Glutamatergic neuron (in vitro differentiated cells): ENCODE measurements around the gene SMAD6. TPM values are rescaled to one million over a fixed set of nuclear protein-coding genes. Genes with fewer than 3 reads are reported as not detected.

ENCODE experiments used
- DNase-seq: peaks from one replicate; pipeline ENCODE4 v3.0.0; 2022
- H3K27ac Mint-ChIP-seq: one replicate; pipeline ENCODE4 v1.8.0; 2020; ENCODE audit warnings: mild to moderate bottlenecking, mixed read lengths, inconsistent platforms; ENCODE audit not compliant: unreplicated experiment
- H3K27me3 Mint-ChIP-seq: one replicate; pipeline ENCODE4 v1.8.0; 2020; ENCODE audit warnings: mild to moderate bottlenecking, moderate library complexity, mixed read lengths, inconsistent platforms; ENCODE audit not compliant: unreplicated experiment
- H3K36me3 Mint-ChIP-seq: one replicate; pipeline ENCODE4 v1.8.0; 2020; ENCODE audit warnings: mild to moderate bottlenecking, mixed read lengths, inconsistent platforms; ENCODE audit not compliant: unreplicated experiment
- H3K4me1 Mint-ChIP-seq: one replicate; pipeline ENCODE4 v1.8.0; 2020; ENCODE audit warnings: mild to moderate bottlenecking, low read depth, mixed read lengths, inconsistent platforms; ENCODE audit not compliant: unreplicated experiment
- H3K4me3 Mint-ChIP-seq: one replicate; pipeline ENCODE4 v1.8.0; 2020; ENCODE audit warnings: mild to moderate bottlenecking, mixed read lengths, inconsistent platforms; ENCODE audit not compliant: unreplicated experiment
- H3K9me3 Mint-ChIP-seq: one replicate; pipeline ENCODE4 v1.8.0; 2020; ENCODE audit warnings: mild to moderate bottlenecking, moderate library complexity, mixed read lengths, inconsistent platforms; ENCODE audit not compliant: unreplicated experiment
- total RNA-seq: library from RNA; stranded (reverse); fragmentation: NEBNext Ultra II Directional; extraction: Animal tissue kit (Norgen Biotek cat#: 25700); gene quantifications from one replicate; pipeline ENCODE4 v1.2.1, GENCODE V29; 2021; ENCODE audit not compliant: unreplicated experiment
- TF ChIP-seq, protein P1 (sequence below): fragments of 200-600 bp; sonication (generic); IDR thresholded peaks from one replicate; pipeline ENCODE4 v1.5.0; 2021; ENCODE audit not compliant: partially characterized antibody, unreplicated experiment

SMAD6 gene
- total RNA-seq, 1 donor from 2014 or later, result 0.83 TPM

DNA sequence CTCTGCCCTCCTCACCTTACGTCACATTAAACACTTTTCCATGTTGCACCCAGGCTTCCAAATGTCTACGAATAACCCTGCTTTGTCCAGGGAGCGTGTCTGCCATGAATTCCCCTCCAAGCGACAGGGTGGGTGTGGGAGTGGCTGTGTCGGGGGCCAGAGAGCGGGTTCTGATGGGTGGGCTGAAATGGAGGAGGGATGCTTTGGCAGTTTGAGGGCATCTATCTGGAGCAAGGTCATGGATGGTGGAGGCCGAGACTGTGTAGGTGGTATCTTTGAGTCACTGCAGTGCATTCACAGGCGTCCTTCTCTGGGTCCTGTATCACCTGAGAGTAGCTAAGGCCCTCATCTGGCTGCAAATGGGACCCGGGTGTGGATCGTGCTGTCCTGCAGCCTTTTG is 36.6 kb downstream of the SMAD6 start:
- TF ChIP-seq, protein P1, sequence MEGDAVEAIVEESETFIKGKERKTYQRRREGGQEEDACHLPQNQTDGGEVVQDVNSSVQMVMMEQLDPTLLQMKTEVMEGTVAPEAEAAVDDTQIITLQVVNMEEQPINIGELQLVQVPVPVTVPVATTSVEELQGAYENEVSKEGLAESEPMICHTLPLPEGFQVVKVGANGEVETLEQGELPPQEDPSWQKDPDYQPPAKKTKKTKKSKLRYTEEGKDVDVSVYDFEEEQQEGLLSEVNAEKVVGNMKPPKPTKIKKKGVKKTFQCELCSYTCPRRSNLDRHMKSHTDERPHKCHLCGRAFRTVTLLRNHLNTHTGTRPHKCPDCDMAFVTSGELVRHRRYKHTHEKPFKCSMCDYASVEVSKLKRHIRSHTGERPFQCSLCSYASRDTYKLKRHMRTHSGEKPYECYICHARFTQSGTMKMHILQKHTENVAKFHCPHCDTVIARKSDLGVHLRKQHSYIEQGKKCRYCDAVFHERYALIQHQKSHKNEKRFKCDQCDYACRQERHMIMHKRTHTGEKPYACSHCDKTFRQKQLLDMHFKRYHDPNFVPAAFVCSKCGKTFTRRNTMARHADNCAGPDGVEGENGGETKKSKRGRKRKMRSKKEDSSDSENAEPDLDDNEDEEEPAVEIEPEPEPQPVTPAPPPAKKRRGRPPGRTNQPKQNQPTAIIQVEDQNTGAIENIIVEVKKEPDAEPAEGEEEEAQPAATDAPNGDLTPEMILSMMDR, result no peak
- no peak overlapping the region for H3K4me3 Mint-ChIP-seq
- DNase-seq, result no peak
- H3K36me3 Mint-ChIP-seq, result no peaks in the 10 kb centered on the region
- H3K4me1 Mint-ChIP-seq, result no peaks in the 10 kb centered on the region
- peaks cover 3% of the 10 kb centered on the region for H3K27me3 Mint-ChIP-seq
- peaks cover 1% of the 10 kb centered on the region for H3K9me3 Mint-ChIP-seq
- no peak overlapping the region for H3K27ac Mint-ChIP-seq

DNA sequence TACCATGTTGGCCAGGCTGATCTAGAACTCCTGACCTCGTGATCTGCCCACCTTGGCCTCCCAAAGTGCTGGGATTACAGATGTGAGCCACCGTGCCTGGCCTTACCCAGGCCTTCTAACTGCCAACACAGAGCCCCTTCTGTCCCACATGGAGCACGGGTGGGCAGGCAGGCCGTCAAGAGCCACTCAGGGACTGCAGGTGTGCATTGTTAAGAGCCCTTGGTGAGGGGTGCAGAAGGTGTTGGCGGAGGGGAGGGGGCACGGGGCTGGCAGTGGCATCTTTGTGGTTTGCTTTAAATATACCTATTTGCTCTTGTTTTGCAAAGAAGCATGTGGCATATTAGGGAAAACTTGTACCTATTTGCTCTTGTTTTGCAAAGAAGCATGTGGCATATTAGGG is 37.3 kb downstream of the SMAD6 start:
- Mint-ChIP-seq H3K36me3 (no peaks in the 10 kb centered on the region), H3K9me3 (no peaks in the 10 kb centered on the region), H3K27me3 (no peaks in the 10 kb centered on the region), H3K27ac (no peak overlapping the region), H3K4me1 (no peaks in the 10 kb centered on the region), H3K4me3 (no peak overlapping the region)
- TF ChIP-seq, protein P1, result no peak
- no peak for DNase-seq

DNA sequence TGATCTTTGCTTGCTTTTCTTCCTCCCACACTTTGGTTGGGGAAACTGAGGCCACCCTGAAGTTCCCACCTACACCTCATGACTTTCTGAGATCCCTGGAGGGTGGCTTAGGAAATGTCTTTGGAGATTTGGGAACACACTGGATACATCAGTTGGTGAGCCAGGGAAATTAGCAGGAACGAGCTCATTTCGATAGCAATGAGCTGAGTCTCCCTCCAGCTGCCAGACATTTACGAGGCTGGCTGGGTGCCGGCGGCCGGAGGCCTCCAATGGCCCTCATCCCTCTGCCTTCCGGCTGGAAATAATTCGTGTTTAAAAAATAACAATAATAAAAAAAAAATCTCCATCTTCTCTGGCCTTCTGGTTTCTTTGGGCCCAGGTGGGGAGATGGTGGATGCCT is 38.8 kb downstream of the SMAD6 start:
- no peaks in the 10 kb centered on the region for H3K36me3 Mint-ChIP-seq
- H3K4me1 Mint-ChIP-seq, result no peaks in the 10 kb centered on the region
- DNase-seq, result no peak
- no peaks in the 10 kb centered on the region for H3K27me3 Mint-ChIP-seq
- H3K27ac Mint-ChIP-seq, result no peak overlapping the region
- TF ChIP-seq, protein P1, result no peak
- H3K9me3 Mint-ChIP-seq, result no peaks in the 10 kb centered on the region
- no peak overlapping the region for H3K4me3 Mint-ChIP-seq

DNA sequence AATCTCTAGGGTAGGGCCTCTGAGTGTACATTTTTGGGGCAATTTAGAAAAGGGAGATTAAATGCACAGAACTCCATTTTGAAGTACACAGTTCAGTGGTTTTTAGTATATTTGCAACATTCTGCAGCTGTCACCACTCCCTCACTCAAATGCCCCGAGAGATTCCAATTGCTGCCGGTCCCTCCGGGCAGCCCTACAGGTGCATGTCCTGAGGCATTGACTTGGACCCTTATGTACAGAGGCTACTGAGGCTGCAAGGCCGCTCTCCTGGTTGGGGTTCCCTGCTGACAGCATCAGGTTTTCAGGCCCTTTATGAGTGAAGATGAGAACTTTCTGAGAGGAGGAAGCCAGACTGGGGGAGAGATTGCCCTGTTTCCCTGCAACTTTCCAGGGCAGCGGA is 39.6 kb downstream of the SMAD6 start:
- Mint-ChIP-seq H3K27ac (no peak overlapping the region), H3K36me3 (no peaks in the 10 kb centered on the region), H3K27me3 (no peaks in the 10 kb centered on the region), H3K9me3 (no peaks in the 10 kb centered on the region), H3K4me3 (no peak overlapping the region), H3K4me1 (no peaks in the 10 kb centered on the region)
- no peak for DNase-seq
- TF ChIP-seq, protein P1, result no peak

DNA sequence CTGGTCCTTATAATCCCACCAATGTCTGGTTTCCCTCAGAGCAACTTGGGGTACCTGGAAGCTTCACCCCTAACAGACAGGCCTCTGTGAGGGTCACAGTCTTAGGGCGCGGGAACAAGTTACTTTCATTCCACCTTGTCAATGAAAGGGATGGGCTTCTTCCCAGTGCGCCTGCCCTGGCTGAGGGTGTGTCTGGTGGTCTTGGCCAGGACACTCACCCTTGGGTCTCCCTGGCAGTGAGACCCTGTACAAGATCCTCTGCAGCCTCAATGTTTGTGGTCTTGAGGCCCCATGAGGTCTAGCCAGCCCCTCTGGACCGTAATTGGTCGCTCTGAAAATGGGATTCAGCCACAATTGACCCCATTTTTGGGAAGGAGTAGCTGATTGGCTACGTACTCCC is 40.2 kb downstream of the SMAD6 start:
- no peak overlapping the region for H3K4me3 Mint-ChIP-seq
- no peaks in the 10 kb centered on the region for H3K27me3 Mint-ChIP-seq
- TF ChIP-seq, protein P1, result no peak
- H3K27ac Mint-ChIP-seq, result no peak overlapping the region
- H3K36me3 Mint-ChIP-seq, result no peaks in the 10 kb centered on the region
- no peaks in the 10 kb centered on the region for H3K4me1 Mint-ChIP-seq
- DNase-seq, result no peak
- H3K9me3 Mint-ChIP-seq, result no peaks in the 10 kb centered on the region
